Skin epidermis (tissue), 12 donors: ENCODE data around the gene SULT4A1.
A peak's percentile ranks its signal among the peaks of the same experiment; 100 is the strongest.

Source experiments
- H3K27ac ChIP-seq, 21 experiments: fragments of 200-600 bp; sonication (generic) in 11 of 21; one replicate each; pipeline ENCODE4 v1.5.0; 2020; ENCODE audit warnings: mild to moderate bottlenecking in 3 of 21, inconsistent platforms in 2 of 21, moderate library complexity in 2 of 21
- H3K4me3 ChIP-seq, 7 experiments: fragments of 200-600 bp; sonication (generic) in 2 of 7; one replicate each; pipeline ENCODE4 v1.5.0; 2020; ENCODE audit warnings: inconsistent platforms in 2 of 7, mild to moderate bottlenecking in 2 of 7, moderate library complexity in 1 of 7

Gene SULT4A1

GRCh38 chr22:43832393-43833265 is 29.7 kb downstream of the SULT4A1 start:
- Histone ChIP-seq H3K27ac (no peak overlapping the region), H3K4me3 (no peak overlapping the region)

GRCh38 chr22:43831561-43832392 is 30.5 kb downstream of the SULT4A1 start:
- Histone ChIP-seq H3K27ac (no peak overlapping the region), H3K4me3 (no peak overlapping the region)

DNA sequence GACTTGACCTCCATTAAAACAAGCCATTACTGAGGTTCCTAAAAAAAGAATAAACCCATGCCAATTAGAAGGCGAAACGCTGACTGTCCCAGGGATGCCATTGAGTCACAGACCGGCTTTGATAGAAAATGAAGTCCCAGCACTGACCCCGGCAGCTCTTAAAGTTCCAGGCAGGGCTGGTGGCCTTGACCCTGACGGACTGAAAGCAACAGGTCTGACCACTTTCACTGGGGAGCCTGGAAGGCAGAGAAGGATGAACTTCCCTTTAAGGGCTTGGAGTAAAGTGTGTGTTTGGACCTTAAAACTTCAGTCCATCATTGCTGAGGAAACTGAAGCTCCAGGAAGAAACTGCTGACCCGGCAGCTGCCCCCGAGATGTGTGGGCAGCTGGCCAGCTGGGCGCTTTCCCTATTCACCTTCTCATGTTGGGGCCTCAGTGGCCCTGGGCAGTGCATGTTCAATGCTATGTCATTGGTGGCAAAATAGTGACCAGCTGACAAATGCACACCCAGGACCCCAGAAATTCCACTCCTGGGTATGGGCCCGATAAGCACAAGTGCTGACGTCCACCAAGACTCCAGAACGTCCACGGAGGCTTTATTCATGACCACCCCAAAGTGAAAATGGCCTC is 31.3 kb downstream of the SULT4A1 start:
- peak overlapping the region in 2 of 21 experiments; percentile 20 to 75 for H3K27ac ChIP-seq
- no peak overlapping the region for H3K4me3 ChIP-seq

- H3K4me3 ChIP-seq: no peak overlapping the region
- H3K27ac ChIP-seq: peak overlapping the region in 13 of 21 experiments; percentile 11 to 75 (median 44)
Observed at GRCh38 chr22:43829904-43830851, 32.1 kb downstream of the SULT4A1 start.

- Histone ChIP-seq H3K27ac (peak overlapping the region in 14 of 21 experiments; percentile 11 to 75 (median 44)), H3K4me3 (no peak overlapping the region)
Observed at GRCh38 chr22:43828998-43829782, 33.1 kb downstream of the SULT4A1 start.

DNA sequence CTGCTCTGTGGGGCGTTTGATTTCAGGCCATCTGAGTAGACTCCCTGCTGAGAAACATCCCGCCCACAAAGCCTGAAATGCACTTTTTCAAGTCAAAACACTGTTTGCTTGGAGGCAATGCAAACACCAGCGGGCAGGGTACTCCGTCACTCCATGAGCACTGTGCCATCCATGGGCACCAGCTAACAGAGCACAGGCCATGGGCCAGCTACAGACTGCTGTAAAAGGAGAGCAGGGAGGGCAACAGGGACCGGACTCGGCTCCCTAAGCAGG is 33.7 kb downstream of the SULT4A1 start:
- Histone ChIP-seq H3K4me3 (no peak overlapping the region), H3K27ac (peak overlapping the region in 10 of 21 experiments; percentile 0 to 66 (median 43))

GRCh38 chr22:43827926-43828724 is 34.2 kb downstream of the SULT4A1 start:
- H3K27ac ChIP-seq: peak overlapping the region in 3 of 21 experiments; percentile 41 to 57 (median 42)
- no peak overlapping the region for H3K4me3 ChIP-seq

DNA sequence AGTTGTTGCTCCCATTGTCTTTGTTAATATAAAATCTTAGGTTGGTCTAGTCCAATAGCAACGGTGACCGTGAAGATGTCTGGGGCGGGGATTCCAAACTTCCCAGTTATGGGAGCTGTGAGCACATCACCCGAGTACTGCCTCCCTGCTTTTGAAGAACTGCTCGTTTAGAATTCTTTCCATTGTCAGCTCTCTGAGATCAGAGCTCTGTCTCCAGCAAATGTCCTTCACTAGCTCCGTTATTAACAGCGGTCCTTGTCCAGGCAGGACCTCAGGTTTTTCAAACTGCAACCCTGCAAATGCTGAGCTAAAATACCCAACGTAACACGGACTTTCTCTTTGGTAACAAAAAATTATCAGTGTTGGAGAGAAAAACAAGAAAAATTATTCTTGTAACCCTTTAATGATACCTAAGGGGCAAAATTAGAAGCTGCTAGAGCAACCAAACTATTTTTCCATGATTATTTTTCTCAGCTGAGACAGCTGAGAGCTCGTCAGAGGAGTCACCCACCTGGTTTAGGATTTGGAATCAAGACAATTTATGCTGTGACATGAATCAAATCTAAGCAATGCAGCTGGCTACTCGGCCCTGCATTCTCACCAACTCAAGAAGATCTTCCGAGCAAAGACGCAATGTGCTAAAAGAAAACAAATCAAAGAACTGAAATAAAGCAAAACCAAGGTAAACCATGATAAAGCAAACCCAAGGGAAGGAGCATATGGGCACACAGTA is 35.1 kb downstream of the SULT4A1 start:
- Histone ChIP-seq H3K27ac (peak overlapping the region in 10 of 21 experiments; percentile 18 to 70 (median 56)), H3K4me3 (no peak overlapping the region)

GRCh38 chr22:43826142-43827002 is 35.9 kb downstream of the SULT4A1 start:
- H3K4me3 ChIP-seq: no peak overlapping the region
- peak overlapping the region in 10 of 21 experiments; percentile 18 to 70 (median 54) for H3K27ac ChIP-seq

DNA sequence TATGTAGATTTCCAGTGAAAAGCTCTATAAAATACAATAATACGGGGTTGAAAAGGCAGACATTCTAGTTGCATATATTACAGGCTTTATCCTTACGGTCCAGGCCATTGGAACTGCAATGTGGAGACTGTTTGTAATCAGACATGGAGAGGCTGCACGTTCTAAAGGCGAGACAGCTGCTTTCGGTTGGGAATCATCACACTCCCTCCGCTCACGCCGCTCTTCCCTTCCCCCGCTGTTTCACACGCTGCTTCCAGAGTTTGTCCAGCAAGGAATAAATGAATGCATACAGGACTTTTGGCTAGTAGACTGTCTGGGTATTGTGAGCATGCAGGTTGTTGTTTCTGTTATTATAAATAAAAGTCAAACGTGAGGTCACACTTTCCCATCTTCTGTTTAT is 36.7 kb downstream of the SULT4A1 start:
- Histone ChIP-seq H3K27ac (peak overlapping the region in 5 of 21 experiments; percentile 15 to 47 (median 33)), H3K4me3 (no peak overlapping the region)

DNA sequence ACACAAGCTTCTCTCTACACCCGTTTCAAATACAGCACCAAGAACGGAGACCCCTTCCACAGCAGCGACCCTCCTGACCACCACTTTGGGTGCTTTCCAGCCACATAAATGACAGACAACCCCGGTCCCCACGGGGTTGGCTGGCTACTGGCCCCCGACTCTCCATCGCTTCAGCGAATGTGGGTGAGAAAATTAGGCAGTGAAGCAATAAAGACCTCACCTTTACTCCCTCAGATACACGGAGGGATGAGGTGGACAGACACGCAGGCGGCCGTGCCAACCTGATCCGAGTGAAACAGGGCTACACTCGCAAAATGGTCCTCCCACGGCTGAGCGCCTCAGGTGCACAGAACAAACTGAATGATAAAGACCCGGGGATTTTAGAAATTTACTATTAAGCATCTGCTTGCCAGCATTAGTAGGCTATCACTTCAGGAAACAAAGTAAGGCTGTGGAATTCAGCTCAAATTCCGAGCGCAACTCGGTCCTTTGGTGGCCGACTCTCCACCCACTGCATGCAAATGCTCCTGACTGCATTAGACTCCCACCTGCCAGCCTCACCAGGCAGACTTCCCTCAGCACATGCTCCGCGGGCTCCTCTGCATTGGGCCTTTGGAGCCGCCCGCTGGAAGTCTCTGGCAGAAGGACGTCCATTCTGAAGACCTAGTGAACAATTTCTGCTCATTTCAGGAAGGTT is 37.4 kb downstream of the SULT4A1 start:
- no peak overlapping the region for H3K4me3 ChIP-seq
- peak overlapping the region in 1 of 21 experiments; percentile 41 for H3K27ac ChIP-seq

- Histone ChIP-seq H3K4me3 (no peak overlapping the region), H3K27ac (no peak overlapping the region)
Observed at GRCh38 chr22:43823911-43824665, 38.2 kb downstream of the SULT4A1 start.

GRCh38 chr22:43823353-43823908 is 38.9 kb downstream of the SULT4A1 start:
- H3K4me3 ChIP-seq: no peak overlapping the region
- no peak overlapping the region for H3K27ac ChIP-seq

DNA sequence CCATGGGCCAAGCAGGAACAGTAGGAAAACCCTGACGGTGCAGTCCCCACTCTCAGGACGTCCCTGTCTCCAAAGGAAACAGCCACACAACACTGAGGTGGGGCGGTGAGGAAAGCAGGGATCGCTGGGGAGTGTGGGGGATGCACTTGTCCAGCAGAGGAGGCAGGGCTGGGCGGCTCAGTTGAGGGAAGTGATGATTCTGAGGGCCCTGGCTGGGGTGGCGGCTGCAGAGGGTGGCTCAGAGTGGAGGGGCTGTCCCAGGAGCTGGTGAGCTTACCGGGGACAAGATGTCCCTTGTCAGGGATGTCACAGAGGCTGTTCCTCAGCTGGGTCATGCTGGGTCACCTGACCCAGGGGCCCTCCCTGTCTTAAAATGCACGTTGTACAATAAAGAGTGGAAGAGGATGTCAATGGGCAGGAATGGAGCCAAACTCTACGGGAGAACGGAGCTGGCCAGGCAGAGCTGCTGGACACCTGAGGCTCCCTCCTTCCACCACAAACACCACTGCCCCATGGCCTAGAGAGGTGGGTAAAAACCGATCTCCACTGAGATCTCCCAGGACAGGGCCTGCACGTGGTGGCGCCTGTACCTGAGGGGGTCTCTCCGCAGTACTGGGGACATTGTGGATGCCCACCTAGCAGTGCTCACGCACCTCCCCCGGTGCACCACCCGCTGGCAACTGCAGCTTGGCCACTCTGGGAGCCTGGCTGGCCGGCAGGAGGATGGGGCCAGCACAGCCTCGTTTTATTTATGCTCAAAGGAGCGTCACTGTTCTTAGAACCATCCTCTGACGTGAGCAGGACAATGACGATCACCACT is 40.5 kb downstream of the SULT4A1 start:
- Histone ChIP-seq H3K27ac (no peak overlapping the region), H3K4me3 (no peak overlapping the region)
